ENCODE measurements around the gene FAM78B. TPM values are rescaled to one million over a fixed set of nuclear protein-coding genes. Genes with fewer than 3 reads are reported as not detected.

FAM78B gene, protein sequence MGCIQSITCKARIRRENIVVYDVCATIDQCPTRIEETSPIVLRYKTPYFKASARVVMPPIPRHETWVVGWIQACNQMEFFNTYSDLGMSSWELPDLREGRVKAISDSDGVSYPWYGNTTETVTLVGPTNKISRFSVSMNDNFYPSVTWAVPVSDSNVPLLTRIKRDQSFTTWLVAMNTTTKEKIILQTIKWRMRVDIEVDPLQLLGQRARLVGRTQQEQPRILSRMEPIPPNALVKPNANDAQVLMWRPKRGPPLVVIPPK
- polyA plus RNA-seq (2012; ENCODE audit: missing spikeins): 1.0 TPM

DNA sequence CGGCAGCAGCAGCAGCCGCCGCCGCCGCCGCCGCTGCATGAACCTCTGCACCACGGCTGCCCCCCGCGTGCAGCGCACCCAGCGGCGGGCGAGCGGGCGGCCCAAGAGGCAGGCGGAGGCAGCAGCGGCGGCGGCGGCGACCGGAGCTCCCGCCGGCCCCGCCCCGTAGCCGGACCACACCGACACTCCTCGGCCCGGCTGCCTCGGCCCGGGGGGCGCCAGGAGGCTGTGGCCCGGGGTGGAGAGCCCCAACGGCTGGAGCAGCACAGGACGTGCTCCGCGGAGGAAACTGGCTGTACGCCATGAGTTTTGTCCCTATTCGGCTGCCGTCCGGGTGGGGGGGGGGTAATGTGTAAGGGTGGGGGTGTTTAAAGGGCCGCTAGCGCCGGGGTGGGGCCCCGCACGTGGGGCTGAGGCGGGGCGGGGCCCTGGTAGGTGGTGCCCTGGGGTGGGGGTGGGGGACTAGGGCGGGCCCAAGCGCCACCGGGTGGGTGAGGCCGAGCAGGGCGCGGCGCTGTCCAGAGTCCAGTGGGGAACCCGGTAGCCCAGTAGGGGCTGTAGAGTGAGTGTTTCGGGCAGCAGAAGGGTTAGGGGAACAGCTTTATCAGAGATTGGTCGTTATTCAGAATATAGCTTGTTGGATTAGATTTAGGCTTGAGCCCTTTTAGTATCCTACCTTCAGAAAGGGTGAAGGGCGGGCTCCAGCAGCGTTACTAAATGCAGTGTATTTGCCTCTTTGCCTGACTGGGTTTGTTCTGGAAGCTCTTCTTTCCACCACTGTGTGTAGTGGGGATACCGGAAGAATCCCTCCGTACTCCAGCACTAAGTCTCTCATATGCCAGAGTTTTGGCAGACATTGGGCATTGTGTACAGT, at the start of gene FAM78B:
FAM78B (minus strand) TSS at position 304 of the 874 bp plus-strand sequence. CDS start 753 bp downstream, outside the sequence.
- DNase-seq (ENCODE audit: insufficient read length): peak; percentile 74
- TF ChIP-seq POLR2AphosphoS5 (IDR thresholded peaks at IDR 0.05; ENCODE audit: low read depth, low read length): no peak
- TF ChIP-seq TAF1 (IDR thresholded peaks at IDR 0.05; ENCODE audit: borderline replicate concordance, low read depth, low read length): no peak
- TF ChIP-seq POLR2A (IDR thresholded peaks at IDR 0.05; ENCODE audit: low read depth, low read length): no peak
- FAIRE-seq: peak; percentile 66

DNA sequence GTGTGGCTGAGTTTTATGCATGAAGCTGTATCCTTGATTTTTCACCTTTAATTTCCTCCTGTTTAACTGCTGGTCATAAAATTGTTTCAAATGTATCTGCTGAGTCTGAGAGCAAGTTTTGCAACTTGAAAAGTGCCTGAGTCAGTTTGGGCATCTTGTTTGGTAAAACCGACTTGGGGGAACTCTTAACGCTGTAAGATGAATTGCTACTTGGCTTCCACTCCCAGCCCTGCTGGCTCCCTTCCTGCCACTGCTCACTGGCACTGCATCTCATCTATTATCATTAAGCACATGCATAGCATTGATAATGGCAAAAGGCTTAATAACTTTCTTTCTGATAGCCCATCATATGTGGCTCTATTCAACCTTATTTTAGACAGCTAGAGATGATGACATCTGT, 35.7 kb upstream of the FAM78B start:
- TF ChIP-seq POLR2AphosphoS5 (IDR thresholded peaks at IDR 0.05; ENCODE audit: low read depth, low read length) (no peak), TAF1 (IDR thresholded peaks at IDR 0.05; ENCODE audit: borderline replicate concordance, low read depth, low read length) (no peak)
- DNase-seq (ENCODE audit: insufficient read length) (no peak), FAIRE-seq (no peak)

DNA sequence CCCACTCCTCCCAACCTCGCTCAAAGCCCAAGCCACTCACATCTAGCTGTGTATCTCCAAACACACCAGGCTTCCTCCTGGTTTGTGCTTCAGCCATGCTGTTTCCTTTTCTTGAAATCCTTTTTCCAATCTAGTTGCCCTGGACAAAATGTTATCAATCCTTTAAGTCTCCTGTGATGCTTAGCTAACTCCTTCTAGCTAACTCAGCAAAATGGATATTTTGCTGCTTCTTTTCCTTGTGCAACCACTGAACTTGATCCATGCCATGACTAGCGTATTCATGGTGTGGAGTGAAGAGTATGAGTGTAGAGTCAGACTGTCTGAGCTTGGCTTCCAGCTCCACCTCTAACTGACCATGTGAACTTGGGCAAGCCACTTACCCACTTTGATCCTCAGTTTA, 33.9 kb upstream of the FAM78B start:
- no peak for TF ChIP-seq TAF1 (IDR thresholded peaks at IDR 0.05; ENCODE audit: borderline replicate concordance, low read depth, low read length)
- no peak for TF ChIP-seq POLR2A (IDR thresholded peaks at IDR 0.05; ENCODE audit: low read depth, low read length)
- TF ChIP-seq POLR2AphosphoS5 (IDR thresholded peaks at IDR 0.05; ENCODE audit: low read depth, low read length): no peak
- DNase-seq (ENCODE audit: insufficient read length) (no peak), FAIRE-seq (no peak)

DNA sequence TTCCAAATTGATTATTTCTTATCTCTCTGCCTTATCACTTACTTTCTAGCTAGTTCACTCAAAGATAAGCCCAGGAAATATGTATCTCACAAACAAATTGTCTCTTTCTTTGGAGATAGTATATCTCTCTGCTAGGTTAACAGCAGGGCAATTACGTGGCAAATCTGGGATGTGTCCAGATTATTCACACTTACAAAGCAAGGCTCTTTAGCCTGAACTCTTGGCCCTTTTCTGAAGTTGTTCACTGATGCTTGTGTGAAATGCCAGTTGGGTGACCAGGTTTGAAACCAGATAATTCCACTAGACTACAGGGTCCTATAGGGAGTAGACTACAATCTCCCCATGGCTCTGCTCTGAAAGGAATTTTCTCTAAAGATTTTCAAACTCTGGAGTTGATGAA, 30.8 kb upstream of the FAM78B start:
- TF ChIP-seq POLR2A (IDR thresholded peaks at IDR 0.05; ENCODE audit: low read depth, low read length) (no peak), TAF1 (IDR thresholded peaks at IDR 0.05; ENCODE audit: borderline replicate concordance, low read depth, low read length) (no peak), POLR2AphosphoS5 (IDR thresholded peaks at IDR 0.05; ENCODE audit: low read depth, low read length) (no peak)
- FAIRE-seq (no peak), DNase-seq (ENCODE audit: insufficient read length) (no peak)

DNA sequence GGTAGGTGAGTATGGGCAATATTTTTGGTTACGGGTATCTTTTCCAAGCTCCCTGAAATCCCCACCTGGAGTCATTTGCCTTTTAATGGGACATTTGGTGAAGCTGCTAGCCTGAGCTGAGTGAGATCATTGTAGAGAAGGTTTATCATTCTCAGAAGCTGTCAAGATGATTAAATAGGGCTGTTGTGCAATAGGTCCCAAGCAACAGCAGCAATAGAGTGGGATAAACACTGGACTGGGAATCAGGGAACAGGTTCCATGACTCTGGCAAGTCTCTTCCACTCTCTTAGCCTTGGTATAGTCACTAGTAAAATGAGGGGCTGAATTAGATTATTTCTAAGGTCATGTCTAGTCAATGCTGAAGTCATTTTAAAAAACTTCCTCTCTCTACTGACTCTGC, 30.3 kb upstream of the FAM78B start:
- DNase-seq (ENCODE audit: insufficient read length) (no peak), FAIRE-seq (no peak)
- TF ChIP-seq POLR2AphosphoS5 (IDR thresholded peaks at IDR 0.05; ENCODE audit: low read depth, low read length) (no peak), POLR2A (IDR thresholded peaks at IDR 0.05; ENCODE audit: low read depth, low read length) (no peak), TAF1 (IDR thresholded peaks at IDR 0.05; ENCODE audit: borderline replicate concordance, low read depth, low read length) (no peak)

DNA sequence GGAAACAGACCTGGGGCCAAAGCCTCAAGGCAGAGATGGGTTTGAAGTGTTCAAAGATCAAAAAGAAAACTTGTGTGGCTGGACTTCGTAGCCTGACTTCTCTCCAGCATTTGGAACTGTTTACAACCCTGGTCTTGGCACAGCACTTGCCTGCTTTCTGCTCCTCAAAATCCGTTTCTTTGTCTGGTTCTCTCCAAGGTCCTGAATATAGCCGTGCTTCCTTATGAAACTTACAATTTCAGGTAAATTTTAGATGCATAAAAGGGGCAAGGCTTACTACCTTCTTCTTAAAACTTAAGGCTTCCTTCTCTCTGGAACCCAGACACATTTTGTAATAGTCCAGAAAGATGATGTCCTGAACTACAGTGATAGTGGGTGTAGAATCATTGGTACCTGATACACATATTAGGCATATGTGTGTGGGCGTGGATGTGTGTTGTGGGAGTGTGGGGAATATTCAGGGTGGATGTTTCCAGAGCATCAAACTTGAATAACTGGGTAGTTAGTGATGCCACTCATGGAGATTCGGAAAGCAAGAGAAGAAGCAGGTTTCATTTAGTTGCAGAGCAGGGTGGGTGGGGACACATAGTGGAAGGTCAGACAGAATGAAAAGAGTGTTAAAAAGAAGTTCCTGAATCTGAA, 26.4 kb upstream of the FAM78B start:
- DNase-seq (ENCODE audit: insufficient read length) (no peak), FAIRE-seq (peak; percentile 62)
- no peak for TF ChIP-seq TAF1 (IDR thresholded peaks at IDR 0.05; ENCODE audit: borderline replicate concordance, low read depth, low read length)
- no peak for TF ChIP-seq POLR2AphosphoS5 (IDR thresholded peaks at IDR 0.05; ENCODE audit: low read depth, low read length)
- TF ChIP-seq POLR2A (IDR thresholded peaks at IDR 0.05; ENCODE audit: low read depth, low read length): no peak

DNA sequence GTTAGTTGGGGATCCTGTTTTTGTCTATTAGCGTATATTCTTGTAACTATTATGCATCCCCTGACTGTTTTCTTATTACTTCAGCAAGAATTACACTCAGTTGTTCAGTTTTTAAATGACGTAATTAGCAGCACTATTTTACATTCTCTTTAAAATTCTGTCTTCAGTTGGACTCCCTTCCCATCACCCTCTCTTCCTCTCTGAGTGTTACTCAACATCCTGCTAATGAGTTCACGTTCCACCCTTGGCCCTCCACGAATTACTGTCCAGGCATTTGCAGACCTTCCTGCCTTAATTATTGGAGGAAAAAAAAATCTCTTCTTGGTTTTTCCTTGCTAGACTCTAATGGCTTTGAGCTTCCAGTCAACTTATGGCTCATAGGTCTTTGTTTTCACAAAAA, 23.6 kb upstream of the FAM78B start:
- TF ChIP-seq POLR2A (IDR thresholded peaks at IDR 0.05; ENCODE audit: low read depth, low read length): no peak
- TF ChIP-seq POLR2AphosphoS5 (IDR thresholded peaks at IDR 0.05; ENCODE audit: low read depth, low read length): no peak
- TF ChIP-seq TAF1 (IDR thresholded peaks at IDR 0.05; ENCODE audit: borderline replicate concordance, low read depth, low read length): no peak
- no peak for DNase-seq (ENCODE audit: insufficient read length)
- FAIRE-seq: no peak

DNA sequence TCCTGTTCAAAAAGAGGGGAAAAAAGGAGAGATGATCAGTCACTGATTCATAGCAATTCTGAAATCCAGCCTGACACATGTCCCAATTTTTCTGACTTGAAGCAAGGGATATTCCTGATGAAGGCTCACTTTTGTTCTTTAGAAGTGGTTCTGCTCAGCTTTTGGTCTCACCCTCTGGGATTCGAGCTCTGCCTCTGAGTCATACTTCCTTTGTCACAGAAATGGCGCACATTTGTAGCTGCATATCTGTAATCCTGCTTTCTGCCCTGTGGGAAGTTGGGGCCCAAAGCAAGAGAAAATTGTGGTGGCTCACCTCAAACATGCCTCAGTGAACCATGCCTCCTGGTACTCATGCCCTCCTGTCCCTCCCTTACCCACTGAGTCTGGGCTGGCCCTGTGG, 22.3 kb upstream of the FAM78B start:
- no peak for FAIRE-seq
- TF ChIP-seq TAF1 (IDR thresholded peaks at IDR 0.05; ENCODE audit: borderline replicate concordance, low read depth, low read length): no peak
- no peak for TF ChIP-seq POLR2AphosphoS5 (IDR thresholded peaks at IDR 0.05; ENCODE audit: low read depth, low read length)
- no peak for TF ChIP-seq POLR2A (IDR thresholded peaks at IDR 0.05; ENCODE audit: low read depth, low read length)
- no peak for DNase-seq (ENCODE audit: insufficient read length)

DNA sequence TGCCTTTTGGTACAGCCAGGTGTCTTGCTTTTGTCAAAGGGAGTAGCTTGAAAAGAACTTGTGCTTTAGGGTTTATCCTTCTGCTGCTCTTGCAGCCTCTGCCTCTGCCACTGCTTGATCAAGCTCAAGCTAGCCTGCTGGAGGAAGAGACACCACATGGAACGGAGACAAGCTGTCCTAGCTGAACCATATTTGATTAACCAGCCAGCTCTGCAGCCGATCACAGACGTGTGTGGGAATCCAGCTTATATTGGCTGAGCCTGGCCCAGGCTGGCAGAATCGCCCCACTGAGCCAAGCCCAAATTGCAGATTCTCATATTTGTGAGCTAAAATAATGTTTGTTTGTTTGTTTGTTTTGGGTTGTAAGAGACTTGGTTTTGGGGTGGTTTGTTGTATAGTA, 18.7 kb upstream of the FAM78B start:
- no peak for TF ChIP-seq TAF1 (IDR thresholded peaks at IDR 0.05; ENCODE audit: borderline replicate concordance, low read depth, low read length)
- no peak for TF ChIP-seq POLR2A (IDR thresholded peaks at IDR 0.05; ENCODE audit: low read depth, low read length)
- no peak for TF ChIP-seq POLR2AphosphoS5 (IDR thresholded peaks at IDR 0.05; ENCODE audit: low read depth, low read length)
- FAIRE-seq (no peak), DNase-seq (ENCODE audit: insufficient read length) (no peak)

DNA sequence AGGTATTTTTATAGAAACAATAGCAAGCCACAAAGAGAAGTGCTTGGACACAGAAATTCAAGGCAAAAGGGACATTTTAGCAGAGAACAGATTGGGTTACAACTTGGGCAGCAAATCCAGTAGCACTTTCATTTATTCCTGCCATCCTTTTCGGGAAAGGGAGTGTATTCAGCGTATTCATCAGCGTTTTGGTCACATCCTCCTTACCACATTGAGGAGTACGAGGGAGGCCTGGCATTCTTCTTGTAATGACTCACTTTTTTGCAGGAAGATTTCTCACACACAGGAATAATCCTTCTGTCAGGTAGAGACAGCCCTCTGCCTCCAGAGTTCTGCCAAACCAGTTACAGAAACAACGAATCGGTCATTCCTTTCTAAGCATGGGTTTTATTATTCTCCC, 18.1 kb upstream of the FAM78B start:
- no peak for TF ChIP-seq POLR2A (IDR thresholded peaks at IDR 0.05; ENCODE audit: low read depth, low read length)
- FAIRE-seq: no peak
- no peak for DNase-seq (ENCODE audit: insufficient read length)

DNA sequence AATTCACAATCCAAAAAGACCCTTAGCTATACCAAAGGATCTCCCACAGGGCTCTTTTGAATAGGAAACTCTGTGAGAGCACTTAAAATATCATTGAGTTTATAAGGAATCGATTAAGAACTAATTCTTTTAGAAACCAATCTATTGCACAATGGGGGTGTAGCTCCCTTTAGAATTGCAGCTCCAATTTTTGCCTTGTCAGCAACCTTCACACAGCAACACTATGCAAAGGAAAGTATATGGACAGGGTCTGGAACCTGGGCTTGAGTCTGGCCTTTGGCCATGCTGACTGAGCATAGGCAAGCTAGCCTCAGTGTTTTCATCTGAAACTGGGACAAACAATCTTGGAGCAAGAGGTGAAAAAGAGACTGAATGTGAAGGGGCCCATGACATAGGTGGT, 17.2 kb upstream of the FAM78B start:
- DNase-seq (ENCODE audit: insufficient read length) (no peak), FAIRE-seq (no peak)
- TF ChIP-seq POLR2A (IDR thresholded peaks at IDR 0.05; ENCODE audit: low read depth, low read length) (no peak), POLR2AphosphoS5 (IDR thresholded peaks at IDR 0.05; ENCODE audit: low read depth, low read length) (no peak), TAF1 (IDR thresholded peaks at IDR 0.05; ENCODE audit: borderline replicate concordance, low read depth, low read length) (no peak)
